Stimulated activated CD8-positive, alpha-beta memory T cell treated with anti-CD3 and anti-CD28 coated beads, Interleukin-12 subunit alpha, Interleukin-12 subunit beta, amount 100 ng/mL, for 1 hour (primary cell): ENCODE data around the gene HYPK.

Experiments
- DNase-seq: peaks from one replicate; pipeline ENCODE4 v3.0.0-alpha.2; 2020; ENCODE audit warnings: low read depth

The HYPK gene, protein sequence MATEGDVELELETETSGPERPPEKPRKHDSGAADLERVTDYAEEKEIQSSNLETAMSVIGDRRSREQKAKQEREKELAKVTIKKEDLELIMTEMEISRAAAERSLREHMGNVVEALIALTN

DNA sequence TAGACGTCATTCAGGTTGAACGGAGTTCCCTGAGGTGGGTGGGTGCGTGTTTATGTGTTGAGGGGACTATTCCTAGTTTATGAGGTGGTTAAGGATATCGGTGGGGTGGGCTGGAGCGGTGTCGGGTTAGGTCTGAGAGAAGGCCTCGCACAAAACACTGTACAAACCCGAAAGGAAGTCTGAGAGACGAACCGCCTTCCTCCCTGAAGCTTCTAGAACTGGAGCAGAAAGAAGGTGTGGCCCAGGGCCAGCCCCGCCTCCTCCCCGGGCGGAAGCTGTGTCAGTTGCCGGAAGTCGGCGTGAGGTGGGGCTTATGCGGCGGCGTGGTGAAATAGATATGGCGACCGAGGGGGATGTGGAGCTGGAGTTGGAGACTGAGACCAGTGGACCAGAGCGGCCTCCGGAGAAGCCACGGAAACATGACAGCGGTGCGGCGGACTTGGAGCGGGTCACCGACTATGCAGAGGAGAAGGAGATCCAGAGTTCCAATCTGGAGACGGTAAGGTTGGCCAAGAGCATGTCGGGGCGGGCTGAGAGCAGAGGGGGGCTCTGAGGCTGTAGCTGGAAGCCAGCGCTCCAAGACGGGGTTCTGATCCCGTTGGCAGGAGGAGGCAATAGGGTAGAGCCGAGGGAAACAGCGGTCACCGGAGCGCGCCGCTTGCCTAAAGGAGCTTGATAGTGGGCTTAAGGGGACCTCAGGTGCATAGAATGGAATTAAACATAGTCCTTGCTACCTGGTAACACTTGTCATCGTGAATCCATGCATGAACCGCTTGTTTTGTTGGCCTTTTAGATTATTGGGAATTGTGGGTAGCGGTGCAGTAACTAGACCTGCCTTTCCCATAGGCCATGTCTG, at the start of gene HYPK:
Gene HYPK, plus strand, starts transcription at position 314 of the 856 bp plus-strand sequence. Its CDS starts 24 bp downstream, at position 338.
- peak; percentile 85 for DNase-seq

DNA sequence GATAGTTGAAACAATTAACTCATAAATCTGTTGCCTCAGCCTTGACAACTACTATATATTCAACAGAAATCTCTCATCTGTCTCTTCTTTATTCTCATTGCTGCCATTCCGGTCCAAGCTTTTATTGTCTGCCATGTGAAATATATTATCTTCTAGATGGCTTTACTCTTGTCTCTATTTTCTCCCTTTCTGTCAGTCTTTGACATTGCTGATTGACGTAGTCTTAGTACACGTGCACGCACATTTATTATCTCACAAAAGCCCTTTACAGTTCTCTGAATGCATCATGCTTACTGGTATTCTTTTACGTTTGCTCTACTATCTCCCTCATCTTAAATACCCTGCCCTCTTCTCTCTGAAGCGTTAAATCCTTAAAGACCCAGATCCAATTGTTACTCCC, 48.5 kb upstream of the HYPK start:
- DNase-seq, result no peak

DNA sequence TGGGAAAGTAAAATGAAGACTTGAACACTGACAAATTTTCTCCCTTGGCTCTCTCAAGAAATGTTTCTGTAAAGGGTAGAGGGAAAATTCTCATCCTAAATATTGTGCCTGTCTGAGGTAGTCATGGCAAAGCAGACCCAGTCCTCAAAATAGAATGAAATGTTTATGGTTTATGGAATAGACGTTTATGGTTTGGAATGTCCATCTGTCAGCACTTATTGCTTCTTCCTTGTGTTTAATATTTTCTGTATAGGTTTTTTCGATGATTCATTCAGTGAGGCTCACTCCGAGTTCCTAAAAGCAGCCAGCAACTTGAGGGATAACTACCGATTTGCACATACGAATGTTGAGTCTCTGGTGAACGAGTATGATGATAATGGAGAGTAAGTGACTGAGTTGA, 37.6 kb upstream of the HYPK start:
- DNase-seq, result no peak

DNA sequence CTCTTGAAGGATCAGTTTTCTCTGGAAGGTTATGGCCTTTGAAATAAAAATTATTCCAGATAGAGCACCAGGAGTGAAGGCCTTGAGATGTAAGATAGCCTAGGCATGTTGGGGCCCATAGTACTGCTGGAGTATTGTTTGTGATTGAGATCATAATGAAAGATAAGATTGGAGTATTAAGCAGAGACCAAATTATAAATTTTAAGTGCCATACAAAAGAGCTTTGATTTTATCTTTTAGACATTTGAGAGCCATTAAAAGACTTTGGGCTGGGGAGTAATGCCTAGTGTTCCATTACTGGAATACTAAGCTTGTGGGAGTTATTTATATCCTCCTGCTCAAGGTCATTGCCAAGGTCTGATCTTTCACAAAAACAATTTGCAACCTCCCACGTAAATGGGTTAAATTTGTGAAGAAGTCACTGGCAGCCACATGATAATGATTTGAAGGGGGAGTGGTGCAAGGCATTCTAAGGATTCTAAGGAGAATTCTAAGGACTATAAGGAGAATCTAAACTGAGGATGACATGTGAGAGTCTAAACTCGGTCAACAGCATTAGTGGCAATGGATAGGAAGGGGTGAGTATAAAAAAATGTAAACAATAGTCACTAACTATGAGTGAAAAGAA, 36.5 kb upstream of the HYPK start:
- no peak for DNase-seq

DNA sequence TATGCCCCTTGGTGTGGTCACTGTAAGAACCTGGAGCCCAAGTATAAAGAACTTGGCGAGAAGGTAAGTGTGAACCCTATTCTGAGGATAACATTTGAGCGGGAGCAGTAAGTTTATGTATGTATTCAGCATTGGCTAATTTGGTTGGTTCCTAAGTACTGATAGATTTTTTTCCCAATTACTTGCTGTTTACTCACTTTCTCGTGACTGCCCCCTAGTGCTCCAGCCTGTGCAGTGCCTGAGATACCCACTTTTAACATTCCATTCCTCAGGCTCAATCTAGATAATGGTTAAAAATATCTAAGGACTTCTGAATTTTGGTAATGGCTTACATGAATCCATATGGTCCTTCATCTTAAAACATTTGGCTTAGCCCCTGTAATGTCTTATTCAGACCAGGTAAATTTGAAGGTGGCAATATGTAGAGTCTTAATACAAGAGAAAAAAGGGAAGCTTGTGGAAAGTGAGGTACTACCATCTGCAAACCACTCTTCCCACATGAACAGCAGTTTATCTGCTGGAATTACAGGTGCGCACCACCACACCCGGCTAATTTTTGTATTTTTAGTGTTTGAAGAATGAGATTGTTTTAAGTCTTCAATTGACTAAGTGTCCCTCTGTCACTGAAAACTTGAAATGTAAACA, 30.7 kb upstream of the HYPK start:
- no peak for DNase-seq

DNA sequence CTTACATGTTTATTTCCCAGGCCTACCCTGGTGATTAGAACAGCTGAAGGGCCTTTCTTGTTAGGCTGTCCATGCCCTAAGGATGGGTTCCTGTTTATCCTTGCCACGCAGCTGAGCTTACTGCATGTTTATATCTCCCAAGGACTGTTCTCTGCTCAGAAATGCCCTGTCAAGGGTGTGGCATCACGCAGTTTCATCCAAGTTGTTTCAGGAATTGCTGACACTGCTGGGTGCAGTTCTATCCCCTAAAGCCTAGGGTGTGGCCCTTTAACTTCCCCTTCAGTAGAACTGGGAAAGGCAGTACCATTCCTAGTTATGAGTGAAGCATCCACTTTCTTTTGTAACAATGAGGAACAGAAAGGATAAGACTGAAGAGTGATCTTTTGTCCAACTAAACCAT, 28.6 kb upstream of the HYPK start:
- no peak for DNase-seq

DNA sequence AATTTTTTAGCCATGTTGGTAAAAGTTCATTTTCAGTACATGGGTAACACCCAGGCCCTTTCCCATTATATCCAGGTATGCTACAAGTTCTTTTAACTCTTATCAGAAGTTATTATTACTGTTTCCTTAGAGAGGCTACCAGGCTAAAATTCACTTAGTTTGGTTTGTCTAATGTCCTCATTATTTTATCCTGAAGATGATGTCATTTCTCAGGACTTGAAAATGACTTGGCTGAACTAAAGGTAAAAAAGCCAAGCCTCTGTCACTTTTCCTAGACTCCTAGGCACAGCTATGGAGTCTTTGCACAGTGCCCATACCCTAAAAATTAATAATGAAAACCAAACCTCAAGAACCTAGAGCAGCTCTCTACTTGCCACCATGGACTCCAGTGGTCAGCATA, 27.8 kb upstream of the HYPK start:
- no peak for DNase-seq

DNA sequence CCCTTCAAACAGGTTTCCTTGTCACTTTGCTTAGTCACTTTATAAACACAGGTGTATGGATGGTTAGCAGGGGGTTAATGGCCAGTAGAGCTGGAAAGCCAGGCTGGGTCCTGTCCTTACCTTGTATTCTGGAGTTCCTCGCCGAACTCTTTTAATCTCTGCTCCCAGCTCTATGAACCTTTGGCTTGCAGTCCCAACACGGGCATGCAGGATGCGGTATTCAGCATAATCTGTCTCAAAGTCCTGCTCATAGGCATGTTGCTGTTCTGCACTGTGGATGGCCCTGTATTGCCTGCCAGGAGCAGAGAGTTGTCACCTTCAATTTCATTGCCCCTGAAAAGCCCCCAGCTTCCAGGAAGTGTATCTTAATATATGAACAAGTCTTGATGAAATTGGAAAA, 26.3 kb upstream of the HYPK start:
- DNase-seq, result no peak

DNA sequence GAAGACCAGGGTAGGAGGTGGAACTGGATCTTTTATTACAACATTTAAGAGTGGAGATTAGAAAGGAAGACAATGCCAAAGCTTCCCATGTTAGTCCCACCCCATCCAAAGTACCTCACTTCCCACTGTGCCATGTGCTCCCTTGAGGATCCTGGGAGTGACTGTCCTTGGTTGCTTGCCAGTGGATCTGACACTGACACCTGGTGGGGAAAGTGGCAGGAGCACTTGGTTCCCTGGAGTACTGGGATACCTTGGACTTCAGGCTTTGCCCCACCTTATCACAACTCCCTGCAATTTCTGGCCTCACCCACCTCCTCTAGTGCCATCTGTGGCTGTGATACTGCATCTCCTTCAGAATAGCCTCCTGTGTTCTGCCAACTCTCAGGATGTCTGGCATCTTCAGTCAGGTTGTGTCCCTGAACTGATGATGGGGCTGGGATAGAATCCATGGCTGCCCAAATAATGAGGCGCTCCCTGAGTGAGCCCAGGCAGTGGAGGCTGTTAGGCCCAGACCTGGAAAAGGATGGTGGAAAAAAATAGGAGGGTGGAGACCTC, 24.9 kb upstream of the HYPK start:
- DNase-seq, result no peak

DNA sequence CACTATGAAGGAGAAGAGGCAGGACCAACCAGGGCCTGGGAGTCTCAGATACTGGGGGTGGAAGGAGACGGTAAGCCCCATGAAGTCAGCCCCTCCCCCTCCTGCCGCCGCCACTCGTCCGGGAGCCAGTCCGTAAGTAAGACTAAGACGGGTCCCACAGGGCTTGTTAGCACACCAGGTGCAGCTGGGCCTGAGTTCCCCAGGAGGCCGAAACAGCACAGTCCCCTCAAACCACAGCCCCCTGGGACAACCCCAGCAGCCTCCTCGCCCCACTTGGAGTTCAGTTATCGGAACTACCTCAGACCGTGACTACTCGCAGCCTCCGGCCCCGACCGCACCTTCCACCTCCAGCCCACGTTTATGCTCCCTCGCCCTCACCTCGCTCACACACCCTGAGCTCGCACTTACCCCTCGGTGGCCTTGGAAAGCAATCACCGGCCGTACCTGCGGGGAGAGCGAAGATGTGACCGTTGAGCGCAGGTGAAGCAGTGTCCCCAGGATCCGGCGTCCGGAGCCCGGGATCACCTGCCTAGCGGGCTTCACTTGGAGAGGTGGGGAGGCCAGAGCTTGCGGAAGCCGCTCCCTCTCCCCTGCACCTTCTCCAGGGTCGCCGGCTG, 24.2 kb upstream of the HYPK start:
- DNase-seq, result no peak

DNA sequence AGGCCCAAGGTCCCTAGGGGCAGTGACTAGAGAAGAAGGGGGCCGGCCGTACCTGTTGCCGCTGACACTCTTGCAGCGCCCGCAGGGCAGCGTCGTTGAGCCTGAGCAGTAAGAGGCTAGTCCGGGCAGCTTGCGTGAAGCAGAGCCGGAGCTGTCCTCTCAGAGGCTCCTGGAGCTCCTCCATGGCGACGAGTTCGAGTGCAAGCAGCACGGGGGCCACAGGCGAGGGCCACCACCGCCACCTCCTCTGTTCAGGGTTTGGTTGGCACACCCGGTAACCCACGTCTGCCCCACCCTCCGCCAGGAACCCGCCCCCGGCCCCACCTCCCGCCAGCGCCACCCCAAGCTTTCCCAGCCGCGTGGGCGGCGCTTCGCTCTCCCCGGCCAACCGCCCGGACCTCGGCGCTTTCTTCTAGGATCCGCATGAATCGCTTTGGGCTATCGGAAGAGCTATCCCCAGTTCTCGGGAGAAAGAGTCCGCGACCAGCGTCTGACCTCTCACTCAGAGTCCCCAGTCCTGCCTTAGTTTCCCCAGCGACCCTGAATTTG, 23.6 kb upstream of the HYPK start, which contains the start of gene ELL3:
Gene ELL3, minus strand, starts transcription at position 249 of the 549 bp plus-strand sequence. Its CDS starts 65 bp downstream, at position 184.
- peak; percentile 58 for DNase-seq

DNA sequence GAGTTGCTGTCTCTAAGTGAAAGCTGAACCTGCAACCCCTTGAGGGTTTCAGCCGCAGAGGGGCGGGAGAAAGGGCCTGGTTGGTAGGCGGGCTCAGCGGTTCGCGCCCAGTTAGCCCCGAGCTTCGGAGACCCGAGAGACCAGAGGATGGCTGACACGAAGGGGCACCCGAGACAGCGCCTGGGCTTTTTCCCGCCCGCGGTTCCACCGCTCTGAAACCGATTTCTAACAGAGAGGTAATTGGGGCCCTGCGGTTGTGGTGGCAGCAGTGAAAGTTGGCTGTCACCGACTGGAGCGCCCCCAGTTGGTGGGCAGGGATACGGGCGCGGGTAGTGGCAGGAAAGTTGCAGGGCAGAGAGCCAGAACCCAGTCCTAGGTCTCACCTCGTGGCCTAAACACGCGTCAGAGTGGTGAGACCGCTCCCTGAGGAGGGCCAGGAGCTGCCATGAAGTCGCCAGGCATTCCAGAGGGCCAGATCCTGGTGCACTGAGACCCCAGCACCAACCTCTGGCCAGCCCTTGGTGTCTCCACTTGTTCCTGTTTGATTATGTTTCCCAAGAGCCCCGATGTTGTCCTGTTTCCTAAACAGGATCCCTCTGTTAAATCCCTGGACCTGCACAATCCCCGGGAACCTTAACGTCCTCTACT, 23.0 kb upstream of the HYPK start:
- peak; percentile 65 for DNase-seq

DNA sequence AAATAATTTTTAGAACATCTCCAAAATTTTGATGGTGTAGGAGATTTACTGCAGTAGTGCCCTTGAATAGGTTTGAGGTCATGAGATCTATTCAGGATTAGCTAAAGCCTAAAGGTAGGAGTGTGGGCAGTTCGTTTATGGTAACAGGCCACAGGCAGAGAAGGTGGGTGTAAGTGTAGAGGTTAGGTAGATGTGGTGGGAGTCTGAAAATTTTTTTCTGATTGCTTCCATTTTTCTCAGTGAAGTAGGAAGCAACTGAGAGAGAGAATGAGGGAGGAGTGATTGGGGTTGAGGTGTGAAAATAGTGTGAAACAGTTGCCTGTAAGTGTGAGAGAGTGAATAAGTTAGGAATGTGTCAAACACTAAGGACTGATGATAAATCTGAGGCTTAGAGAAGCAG, 21.4 kb upstream of the HYPK start:
- no peak for DNase-seq

DNA sequence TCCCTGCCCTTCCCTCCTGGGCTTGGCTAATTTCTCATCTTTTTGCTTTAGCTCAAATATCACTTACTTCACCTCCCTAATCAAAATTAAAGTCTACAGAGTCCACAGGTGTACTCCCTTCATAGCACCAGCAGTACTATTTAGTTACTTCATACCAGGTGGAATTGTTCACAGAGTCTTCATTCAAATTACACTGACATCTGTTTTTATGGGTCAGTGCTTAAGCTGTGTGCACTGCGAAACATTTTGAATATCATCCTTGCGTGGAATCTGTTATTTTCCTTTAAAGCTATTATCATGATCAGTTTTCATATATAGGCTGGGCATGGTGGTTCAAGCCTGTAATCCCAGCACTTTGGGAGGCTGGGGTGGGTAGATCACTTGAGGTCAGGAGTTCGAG, 11.0 kb upstream of the HYPK start:
- DNase-seq, result no peak

DNA sequence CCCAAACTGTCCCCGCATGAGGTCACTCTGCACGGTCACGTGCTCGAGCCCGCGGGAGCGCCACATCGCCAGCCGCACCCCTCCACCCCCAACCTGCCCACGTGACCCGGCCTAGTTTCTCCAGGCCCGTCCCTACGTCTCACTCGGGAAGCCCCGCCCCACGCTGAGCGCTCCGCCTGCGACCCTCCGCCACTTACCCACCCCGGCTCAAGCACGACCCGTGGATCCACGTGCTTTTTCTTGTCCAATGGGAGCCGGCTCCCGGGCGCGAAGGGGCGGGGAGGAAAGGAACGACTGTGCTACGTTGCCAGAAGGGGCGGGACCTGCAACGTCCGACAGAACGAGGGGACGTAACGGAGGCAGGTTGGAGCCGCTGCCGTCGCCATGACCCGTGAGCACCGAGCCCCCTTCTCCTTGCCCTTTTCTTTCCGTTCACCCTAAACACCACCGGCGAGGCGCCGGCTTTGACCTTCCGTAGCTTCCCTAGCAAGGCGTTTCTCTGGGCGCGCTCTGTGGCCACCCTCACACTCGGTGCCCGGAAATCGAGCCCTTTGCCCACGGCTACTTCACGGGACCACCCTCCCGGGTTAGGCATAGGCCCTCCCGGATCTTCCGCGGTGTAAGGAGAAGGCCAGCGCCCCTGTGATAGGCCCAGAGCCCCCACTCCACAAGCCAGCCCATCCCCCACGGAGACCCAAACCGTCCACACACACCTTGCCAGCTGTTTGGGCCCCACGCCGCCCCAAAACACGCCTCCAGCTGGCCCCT, 8.2 kb upstream of the HYPK start, which contains the start of gene SERF2:
Gene SERF2, plus strand, starts transcription at position 328 of the 768 bp plus-strand sequence. Its CDS starts 57 bp downstream, at position 385.
- DNase-seq, result peak; percentile 99

DNA sequence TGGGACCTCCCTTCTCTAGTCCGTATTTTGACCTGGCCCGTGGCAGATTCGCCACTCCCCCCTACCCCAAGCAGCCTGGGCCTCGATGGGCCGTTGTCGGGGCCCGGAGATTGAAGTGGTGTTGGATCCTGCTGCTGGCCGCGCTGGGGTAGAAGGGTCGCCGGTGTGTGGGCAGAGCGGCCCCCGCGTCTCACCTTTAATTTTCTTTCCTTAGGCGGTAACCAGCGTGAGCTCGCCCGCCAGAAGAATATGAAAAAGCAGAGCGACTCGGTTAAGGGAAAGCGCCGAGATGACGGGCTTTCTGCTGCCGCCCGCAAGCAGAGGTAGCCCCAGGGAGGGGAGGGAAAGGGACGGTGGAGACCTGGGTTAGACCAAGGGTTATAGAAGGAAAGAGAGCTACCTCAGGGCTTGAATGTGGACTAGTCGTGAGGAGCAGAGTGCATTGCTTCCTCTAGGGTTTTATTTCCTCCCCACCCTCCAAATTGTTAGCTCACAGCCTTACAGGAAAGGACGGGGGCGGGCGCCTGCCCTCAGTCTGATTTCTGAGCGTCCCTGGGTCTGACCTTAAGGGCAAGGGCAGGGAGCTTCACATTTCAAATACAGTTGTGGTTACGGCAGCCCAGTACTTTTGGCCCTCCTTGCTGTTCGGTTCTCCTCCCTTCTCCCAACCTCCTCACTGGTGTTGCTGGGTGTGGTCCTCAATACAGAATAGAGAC, 7.5 kb upstream of the HYPK start:
- no peak for DNase-seq

DNA sequence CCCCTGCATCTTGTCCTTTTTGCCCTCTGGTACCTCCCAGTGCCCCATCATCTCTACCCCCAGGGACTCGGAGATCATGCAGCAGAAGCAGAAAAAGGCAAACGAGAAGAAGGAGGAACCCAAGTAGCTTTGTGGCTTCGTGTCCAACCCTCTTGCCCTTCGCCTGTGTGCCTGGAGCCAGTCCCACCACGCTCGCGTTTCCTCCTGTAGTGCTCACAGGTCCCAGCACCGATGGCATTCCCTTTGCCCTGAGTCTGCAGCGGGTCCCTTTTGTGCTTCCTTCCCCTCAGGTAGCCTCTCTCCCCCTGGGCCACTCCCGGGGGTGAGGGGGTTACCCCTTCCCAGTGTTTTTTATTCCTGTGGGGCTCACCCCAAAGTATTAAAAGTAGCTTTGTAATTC, 6.8 kb upstream of the HYPK start:
- no peak for DNase-seq

DNA sequence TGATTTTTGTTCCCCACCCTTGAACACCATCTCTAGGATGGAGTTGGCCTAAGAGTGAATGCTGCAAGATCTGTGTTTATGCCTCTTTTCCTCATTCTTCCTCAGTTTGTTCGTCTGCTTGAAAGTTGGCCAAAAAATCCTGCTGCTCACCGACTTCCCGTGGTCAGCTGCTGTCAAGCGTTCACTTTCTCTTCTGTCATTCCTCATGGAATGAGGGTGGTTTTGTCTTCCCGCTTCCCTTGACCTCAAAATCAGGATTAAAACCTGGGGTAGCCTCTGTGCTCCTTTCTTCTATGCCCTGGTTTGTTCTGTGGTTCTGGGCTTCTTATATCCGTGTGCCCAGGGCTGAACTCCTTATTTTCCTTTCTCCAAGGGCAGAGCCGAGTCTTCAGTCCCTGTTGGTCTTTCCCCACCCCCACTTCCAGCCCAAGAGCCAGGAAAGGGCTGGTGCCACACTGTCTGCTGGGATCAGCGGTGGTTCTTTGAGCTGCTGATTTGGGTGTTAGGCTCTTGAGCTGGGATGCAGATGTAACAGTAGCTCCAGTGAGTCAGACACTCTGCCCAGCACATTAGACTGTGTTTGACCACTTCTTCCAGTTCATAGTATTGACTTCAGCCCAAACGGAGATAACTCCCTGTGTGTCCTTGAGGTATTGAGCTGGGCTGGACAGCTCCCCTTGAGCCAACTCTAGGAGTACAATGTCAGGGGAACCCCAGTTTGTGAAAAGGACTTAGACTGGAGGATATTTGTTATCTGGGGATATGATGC, 5.9 kb upstream of the HYPK start:
- no peak for DNase-seq

DNA sequence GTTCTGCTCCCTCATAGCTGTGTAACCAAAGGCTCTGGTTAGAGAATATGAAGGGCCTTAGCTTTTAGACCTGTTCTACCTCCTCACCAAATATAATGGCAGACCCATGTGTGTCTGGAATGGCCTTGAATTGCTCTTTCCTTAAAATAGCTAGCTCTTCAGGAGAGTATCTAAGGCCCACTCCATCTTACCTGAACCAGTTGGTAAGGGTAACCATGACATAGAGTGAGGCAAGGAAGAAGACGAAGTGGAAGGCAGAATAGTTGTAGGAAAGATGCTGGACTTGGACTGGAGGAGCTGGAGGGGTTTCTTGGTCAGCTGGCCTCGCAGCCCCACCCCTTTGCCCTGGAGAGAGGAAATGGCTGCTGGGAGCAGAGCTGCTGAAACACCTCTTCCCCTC, 5.2 kb upstream of the HYPK start:
- no peak for DNase-seq
